ENCODE data around the gene OR52M1.

OR52M1 gene

GRCh38 chr11:4576880-4577279 lies 31.9 kb downstream of the OR52M1 start:
- DNase-seq, result no peak

DNA sequence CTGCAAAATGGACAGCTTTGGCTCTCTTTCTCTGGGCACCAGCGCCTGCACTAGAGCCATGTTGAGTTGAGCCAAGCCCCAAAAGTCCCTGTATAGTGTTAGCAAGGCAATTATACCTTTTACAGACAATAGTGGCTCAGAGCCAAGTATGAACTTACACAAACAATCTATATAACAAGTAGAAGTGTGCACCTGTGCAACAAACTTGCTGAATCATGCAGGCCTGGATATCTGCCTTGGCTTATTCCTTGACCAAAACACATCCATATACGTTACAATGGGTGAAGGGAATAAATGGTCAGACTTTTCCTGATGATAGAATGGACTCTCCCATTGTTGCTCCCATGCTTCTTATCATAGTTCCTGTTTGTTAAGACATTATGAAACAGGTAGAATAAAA lies 32.8 kb downstream of the OR52M1 start:
- no peak for DNase-seq

DNA sequence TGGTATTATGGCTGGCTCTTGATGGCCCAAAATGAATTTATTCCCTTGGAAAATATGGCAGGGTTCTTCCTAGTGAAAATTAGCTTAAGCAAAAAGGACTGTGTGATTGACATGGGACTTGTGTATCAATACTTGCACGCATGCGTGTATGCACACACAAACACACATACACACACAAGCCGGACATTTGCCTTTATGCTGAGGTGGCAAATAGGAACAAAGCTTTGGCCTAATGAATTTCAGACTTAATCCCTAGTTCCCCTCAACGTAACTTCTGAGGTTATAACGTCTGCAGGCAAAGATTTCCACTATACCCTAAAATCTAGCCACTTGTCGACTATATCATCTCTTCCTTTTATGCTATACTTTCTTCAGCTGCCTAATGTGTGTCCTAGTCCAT lies 33.6 kb downstream of the OR52M1 start:
- DNase-seq, result no peak

DNA sequence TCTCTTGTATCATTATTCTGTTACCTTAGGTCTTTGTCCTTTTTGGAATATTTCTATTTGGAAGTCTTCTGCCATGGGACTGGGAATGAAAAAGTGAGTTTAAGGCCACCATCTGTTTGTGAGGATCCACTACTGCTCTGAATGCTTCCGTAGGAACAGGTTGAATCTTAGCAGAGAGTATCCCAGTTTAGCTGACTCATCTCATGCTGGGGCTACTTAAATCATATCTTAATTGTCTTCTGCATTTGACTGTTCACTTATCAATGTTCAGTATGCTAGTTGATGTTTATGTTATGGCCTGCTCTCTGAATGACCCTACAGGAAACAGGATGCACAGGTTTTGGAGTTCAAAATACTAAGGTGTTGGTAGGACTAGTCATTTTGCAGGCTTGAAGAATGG lies 35.1 kb downstream of the OR52M1 start:
- DNase-seq, result no peak

DNA sequence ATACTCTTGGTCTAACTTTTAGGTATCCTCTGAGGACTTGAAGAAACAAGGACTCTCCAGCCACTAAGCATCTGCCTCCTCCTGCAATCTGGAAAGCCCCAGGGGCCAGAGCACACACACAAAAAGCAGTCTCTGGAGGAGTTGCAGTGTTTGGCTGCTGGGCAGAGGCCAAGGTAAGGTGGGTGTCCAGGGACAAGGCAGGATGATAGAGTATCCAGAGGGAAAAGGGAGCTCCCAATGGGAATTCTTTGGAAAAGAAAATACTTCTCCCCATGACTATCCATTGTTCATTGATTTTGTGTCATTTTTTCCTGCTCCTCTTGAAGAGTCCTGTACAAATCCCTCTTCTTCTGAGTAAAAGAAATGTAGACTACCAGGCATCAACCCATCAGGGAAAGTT lies 36.5 kb downstream of the OR52M1 start, which contains the start of gene OR52I2:
Gene OR52I2 (plus strand): TSS at position 301 of the 400 bp plus-strand sequence.
- DNase-seq, result no peak

DNA sequence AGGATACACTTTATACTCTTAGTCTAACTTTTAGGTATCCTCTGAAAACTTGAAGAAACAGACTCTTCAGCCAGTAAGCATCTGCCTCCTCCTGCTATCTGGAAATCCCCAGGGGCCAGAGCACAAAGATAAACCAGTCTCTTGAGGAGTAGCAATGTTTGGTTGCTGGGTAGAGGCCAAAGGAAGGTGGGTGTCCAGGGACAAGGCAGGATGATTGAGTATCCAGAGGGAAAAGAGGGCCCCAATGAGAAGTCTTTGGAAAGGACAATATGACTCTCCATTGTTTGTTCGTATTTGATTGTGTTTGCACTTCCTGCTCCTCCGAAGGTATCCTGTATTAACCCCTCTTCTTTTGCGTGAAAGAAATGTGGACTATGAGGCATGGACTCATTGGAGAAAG lies 44.0 kb downstream of the OR52M1 start:
- DNase-seq, result no peak

GRCh38 chr11:4593739-4594138 lies 48.7 kb downstream of the OR52M1 start, which contains the start of gene OR52I1:
Gene OR52I1, plus strand, starts transcription at chr11:4594039. Its CDS starts 0 bp downstream, at chr11:4594039.
- no peak for DNase-seq
